Thoracic aorta (tissue), 2 donors: Measurements from ENCODE around the gene ADTRP. TPM values are rescaled to one million over a fixed set of nuclear protein-coding genes. Genes with fewer than 3 reads are reported as not detected.

Source experiments
- ATAC-seq: fragments of 150-250 bp; one replicate; pipeline ENCODE4 v1.8.0; 2017; ENCODE audit warnings: low read depth; ENCODE audit not compliant: insufficient number of reproducible peaks, low FRiP score
- DNase-seq: peaks from one replicate; pipeline ENCODE4 v3.0.0-alpha.2; 2020; ENCODE audit warnings: low spot score
- H3K27ac ChIP-seq, 2 donors: fragments of 200-600 bp; sonication (generic); 1 replicate in 1 of 2; 2 replicates in 1 of 2; pipeline ENCODE4 v1.5.1; 2016; ENCODE audit warnings: mild to moderate bottlenecking in 2 of 2, moderate library complexity in 2 of 2
- H3K27me3 ChIP-seq: fragments of 200-600 bp; sonication (generic); replicated peaks from 2 replicates; pipeline ENCODE4 v1.6.0; 2016; ENCODE audit warnings: mild to moderate bottlenecking; ENCODE audit not compliant: insufficient read depth
- H3K36me3 ChIP-seq: fragments of 200-600 bp; sonication (generic); one replicate; pipeline ENCODE4 v1.5.1; 2016
- H3K4me1 ChIP-seq, 2 donors: fragments of 200-600 bp; sonication (generic); 1 replicate in 1 of 2; 2 replicates in 1 of 2; pipeline versions ENCODE4 v1.5.1 to v1.6.0; 2016; ENCODE audit warnings: low read depth in 2 of 2, mild to moderate bottlenecking in 1 of 2; ENCODE audit not compliant: control insufficient read depth in 1 of 2
- H3K4me3 ChIP-seq: fragments of 200-600 bp; sonication (generic); 2 replicates; pipeline ENCODE4 v1.5.1; 2016; ENCODE audit warnings: mild to moderate bottlenecking
- H3K9me3 ChIP-seq: fragments of 200-600 bp; sonication (generic); 2 replicates; pipeline ENCODE4 v1.5.1; 2016
- CTCF ChIP-seq: fragments of 200-600 bp; sonication (generic); IDR thresholded peaks from one replicate; pipeline ENCODE4 v1.5.1; 2019; ENCODE audit warnings: antibody characterized with exemption
- total RNA-seq, 2 donors: library from RNA; depleted of rRNA; stranded (reverse); fragments of >200 nt; gene quantifications; one replicate each; pipeline versions ENCODE4 v1.1.0 to v1.2.3, GENCODE V29; 2016

Gene ADTRP
- total RNA-seq, 2 donors from 2014 or later, result not detected

- no peaks in the 10 kb centered on the region for H3K9me3 ChIP-seq
- H3K4me1 ChIP-seq, result peaks cover 9 to 22% of the 10 kb centered on the region in 2 donors
- no peaks in the 10 kb centered on the region for H3K27me3 ChIP-seq
- H3K27ac ChIP-seq, result no peak overlapping the region
- H3K36me3 ChIP-seq, result no peaks in the 10 kb centered on the region
- TF ChIP-seq CTCF, result no peak
- ATAC-seq, result no peak
- no peak for DNase-seq
- no peak overlapping the region for H3K4me3 ChIP-seq
Measured at GRCh38 chr6:11758878-11759277, 19.7 kb downstream of the ADTRP start.

GRCh38 chr6:11756726-11757125 lies 21.9 kb downstream of the ADTRP start:
- Histone ChIP-seq H3K36me3 (no peaks in the 10 kb centered on the region), H3K27ac (no peak overlapping the region), H3K9me3 (no peaks in the 10 kb centered on the region), H3K4me3 (no peak overlapping the region), H3K4me1 (peaks cover 0 to under 1% of the 10 kb centered on the region in 2 donors), H3K27me3 (no peaks in the 10 kb centered on the region)
- ATAC-seq (no peak), DNase-seq (no peak)
- no peak for TF ChIP-seq CTCF

- no peak for TF ChIP-seq CTCF
- H3K27me3 ChIP-seq, result no peaks in the 10 kb centered on the region
Measured at GRCh38 chr6:11756292-11756691, 22.3 kb downstream of the ADTRP start.

GRCh38 chr6:11755725-11756124 lies 22.9 kb downstream of the ADTRP start:
- DNase-seq (no peak), ATAC-seq (no peak)
- Histone ChIP-seq H3K27me3 (no peaks in the 10 kb centered on the region), H3K4me3 (no peak overlapping the region), H3K27ac (no peak overlapping the region), H3K36me3 (no peaks in the 10 kb centered on the region), H3K4me1 (no peaks in the 10 kb centered on the region), H3K9me3 (no peaks in the 10 kb centered on the region)
- TF ChIP-seq CTCF, result no peak

More at GRCh38 chr6:11756292-11756691, 22.3 kb downstream of the ADTRP start:
- ATAC-seq (no peak), DNase-seq (no peak)
- Histone ChIP-seq H3K27ac (no peak overlapping the region), H3K9me3 (no peaks in the 10 kb centered on the region), H3K36me3 (no peaks in the 10 kb centered on the region), H3K4me3 (no peak overlapping the region), H3K4me1 (no peaks in the 10 kb centered on the region)

GRCh38 chr6:11754625-11755271 lies 23.9 kb downstream of the ADTRP start:
- no peak overlapping the region for H3K27ac ChIP-seq
- ATAC-seq, result no peak
- TF ChIP-seq CTCF, result no peak

More at GRCh38 chr6:11754625-11755271, 23.9 kb downstream of the ADTRP start:
- H3K4me1 ChIP-seq, result no peaks in the 10 kb centered on the region
- no peaks in the 10 kb centered on the region for H3K9me3 ChIP-seq
- DNase-seq, result no peak
- H3K4me3 ChIP-seq, result no peak overlapping the region
- H3K36me3 ChIP-seq, result no peaks in the 10 kb centered on the region
- H3K27me3 ChIP-seq, result no peaks in the 10 kb centered on the region
